GM12892 (cell line): ENCODE results near the gene NBEA.

Source experiments
- POLR2A ChIP-seq: IDR thresholded peaks from 2 replicates; pipeline ENCODE4 v1.6.1; 2011; ENCODE audit warnings: low read depth, low read length, control low read depth
- POLR2AphosphoS5 ChIP-seq: IDR thresholded peaks from 2 replicates; pipeline ENCODE4 v1.6.1; 2011; ENCODE audit warnings: low read depth, low read length, control low read depth
- TAF1 ChIP-seq: IDR thresholded peaks from 2 replicates; pipeline ENCODE4 v1.6.1; 2011; ENCODE audit warnings: low read depth, mild to moderate bottlenecking, control low read depth, low read length, borderline replicate concordance

DNA sequence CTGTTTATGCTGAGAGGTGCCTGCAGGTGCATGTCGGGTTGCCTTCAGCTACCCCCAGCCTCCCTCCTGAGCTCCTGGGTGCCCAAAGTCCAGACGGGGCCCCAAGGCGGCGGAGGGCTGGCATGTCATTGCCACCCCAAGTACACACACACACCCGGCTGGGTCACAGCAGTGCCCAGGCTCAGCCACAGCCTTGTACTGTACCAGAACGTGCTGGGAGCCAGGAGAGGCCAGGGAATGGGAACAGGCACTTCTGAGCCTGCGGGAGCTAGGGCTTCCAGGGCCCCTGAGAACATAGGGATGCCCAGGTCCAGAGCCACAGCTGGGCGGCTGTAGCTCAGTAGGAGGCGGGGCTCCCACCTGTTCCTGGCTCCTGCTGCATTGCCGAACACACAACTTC lies 585.4 kb downstream of the NBEA start:
- TF ChIP-seq POLR2A (no peak), POLR2AphosphoS5 (no peak), TAF1 (no peak)
